ENCODE data around the gene KIF13A.
"Not testable (repeated sequence)": the region's sequence is repeated elsewhere in the genome, so short reads cannot be mapped to it uniquely, and the experiment has no call there.

DNA sequence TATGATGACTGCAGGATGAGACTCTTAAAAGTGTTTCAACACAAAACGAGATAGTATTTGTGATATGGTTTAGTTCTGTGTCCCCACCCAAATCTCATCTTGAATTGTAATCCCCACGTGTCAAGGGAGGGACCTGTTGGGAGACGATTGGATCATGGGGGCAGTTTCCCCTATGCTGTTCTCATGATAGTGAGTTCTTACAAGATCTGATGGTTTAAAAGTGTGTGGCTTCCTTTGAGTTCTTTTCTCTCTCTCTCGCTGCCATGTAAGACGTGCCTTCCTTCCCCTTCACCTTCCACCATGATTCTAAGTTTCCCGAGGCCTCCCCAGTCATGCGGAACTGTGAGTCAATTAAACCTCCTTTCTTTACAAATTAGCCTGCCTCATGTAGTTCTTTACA, 130.2 kb downstream of the KIF13A start:
- not testable (repeated sequence) for TF ChIP-seq CTCF (IDR thresholded peaks at IDR 0.05; ENCODE audit: extremely low read depth in 1 of 2, insufficient read depth in 1 of 2, low read depth in 1 of 2, low read length in 2 of 2); MAX (IDR thresholded peaks at IDR 0.05; ENCODE audit: insufficient read depth, insufficient read length); POLR2A (IDR thresholded peaks at IDR 0.05; ENCODE audit: low read depth, low read length); EZH2 (IDR thresholded peaks at IDR 0.05; ENCODE audit: borderline replicate concordance, low read depth, low read length, severe bottlenecking); GATA2 (IDR thresholded peaks at IDR 0.05; ENCODE audit: insufficient read depth, insufficient read length, low read depth, low read length); POLR2AphosphoS5 (IDR thresholded peaks at IDR 0.05; ENCODE audit: insufficient read depth, low read depth, low read length); MYC (IDR thresholded peaks at IDR 0.05; ENCODE audit: low read depth, low read length)

Data from endothelial cell of umbilical vein (primary cell).